Activated CD8-positive, alpha-beta memory T cell treated with anti-CD3 and anti-CD28 coated beads, Interleukin-2, amount 50 U/mL, for 1 hour (primary cell): ENCODE data around the gene HSF2BP.
"Not testable (repeated sequence)": the region's sequence is repeated elsewhere in the genome, so short reads cannot be mapped to it uniquely, and the experiment has no call there.

Experiments used
- DNase-seq: peaks from one replicate; pipeline ENCODE4 v3.0.0-alpha.2; 2020; ENCODE audit errors: extremely low read depth

HSF2BP gene

DNA sequence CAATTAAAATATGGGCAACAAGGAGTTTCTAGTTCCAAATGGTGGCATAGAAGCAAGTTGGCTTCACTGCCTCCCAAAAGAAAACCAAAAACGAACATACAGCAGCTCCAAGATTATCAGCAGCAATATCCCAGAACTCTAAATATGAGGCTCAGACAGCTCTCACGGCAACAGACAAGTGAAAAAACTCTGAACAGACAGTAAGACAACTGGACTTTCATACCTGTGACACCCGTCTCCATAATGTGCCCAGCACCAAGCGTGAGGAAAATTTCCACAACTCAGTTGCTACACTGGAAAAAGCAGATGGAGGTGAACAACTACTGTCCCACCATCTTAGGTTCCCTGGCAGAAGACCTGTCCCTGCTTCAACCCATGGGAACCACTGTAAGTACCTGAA lies 39.9 kb downstream of the HSF2BP start:
- DNase-seq, result no peak

DNA sequence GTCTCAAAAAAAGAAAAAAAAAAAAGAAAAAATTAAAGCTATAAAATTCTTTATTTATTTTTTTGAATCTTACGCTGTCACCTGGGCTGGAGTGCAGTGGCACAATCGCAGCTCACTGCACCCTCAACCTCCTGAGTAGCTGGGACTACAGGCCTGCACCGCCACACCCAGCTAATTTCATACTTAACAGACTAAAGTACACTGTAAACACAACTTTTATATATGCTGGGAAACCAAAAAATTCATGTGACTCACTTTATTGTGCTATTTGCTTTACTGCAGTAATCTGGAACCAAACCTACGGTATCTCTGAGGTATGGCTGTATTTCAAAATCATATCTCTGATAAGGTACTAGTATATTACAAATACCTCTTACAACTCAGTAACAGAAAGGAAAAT lies 40.3 kb downstream of the HSF2BP start:
- no peak for DNase-seq

DNA sequence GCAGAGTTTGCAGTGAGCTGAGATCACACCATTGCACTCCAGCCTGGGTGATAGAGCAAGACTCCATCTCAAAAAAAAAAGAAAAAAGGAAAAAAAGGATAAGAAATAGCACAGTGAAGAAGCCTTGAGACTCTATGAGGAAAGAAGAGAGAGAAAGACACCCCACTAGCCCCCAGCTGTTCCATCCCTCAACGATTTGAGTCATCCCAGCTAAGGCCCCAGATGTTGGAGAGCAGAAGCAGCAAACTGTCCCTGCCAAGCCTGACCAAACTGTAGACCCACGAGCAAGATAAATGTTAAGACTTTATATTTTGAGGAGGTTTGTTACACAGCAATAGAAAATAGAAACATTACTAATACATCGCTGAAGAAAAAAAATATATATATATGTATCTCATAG lies 42.4 kb downstream of the HSF2BP start:
- DNase-seq, result not testable (repeated sequence)

DNA sequence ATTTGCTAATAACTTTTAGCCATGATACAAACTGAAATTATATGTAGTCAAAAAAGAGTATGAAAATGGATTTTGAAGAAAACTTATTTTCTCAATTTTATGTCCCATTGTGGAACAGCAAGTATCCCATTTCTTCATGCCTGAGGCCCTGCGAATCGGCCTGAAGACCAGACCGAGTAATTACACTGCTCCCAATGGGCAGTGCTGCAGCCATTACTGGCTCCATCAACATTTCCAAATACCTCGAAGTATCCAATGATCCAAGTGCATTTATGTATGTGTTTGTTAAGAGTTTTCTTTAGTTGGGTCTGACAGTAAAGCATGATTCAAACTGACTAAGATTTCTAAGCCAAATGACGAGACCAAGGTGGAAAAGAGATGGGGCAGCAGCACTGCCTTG lies 44.4 kb downstream of the HSF2BP start:
- no peak for DNase-seq

DNA sequence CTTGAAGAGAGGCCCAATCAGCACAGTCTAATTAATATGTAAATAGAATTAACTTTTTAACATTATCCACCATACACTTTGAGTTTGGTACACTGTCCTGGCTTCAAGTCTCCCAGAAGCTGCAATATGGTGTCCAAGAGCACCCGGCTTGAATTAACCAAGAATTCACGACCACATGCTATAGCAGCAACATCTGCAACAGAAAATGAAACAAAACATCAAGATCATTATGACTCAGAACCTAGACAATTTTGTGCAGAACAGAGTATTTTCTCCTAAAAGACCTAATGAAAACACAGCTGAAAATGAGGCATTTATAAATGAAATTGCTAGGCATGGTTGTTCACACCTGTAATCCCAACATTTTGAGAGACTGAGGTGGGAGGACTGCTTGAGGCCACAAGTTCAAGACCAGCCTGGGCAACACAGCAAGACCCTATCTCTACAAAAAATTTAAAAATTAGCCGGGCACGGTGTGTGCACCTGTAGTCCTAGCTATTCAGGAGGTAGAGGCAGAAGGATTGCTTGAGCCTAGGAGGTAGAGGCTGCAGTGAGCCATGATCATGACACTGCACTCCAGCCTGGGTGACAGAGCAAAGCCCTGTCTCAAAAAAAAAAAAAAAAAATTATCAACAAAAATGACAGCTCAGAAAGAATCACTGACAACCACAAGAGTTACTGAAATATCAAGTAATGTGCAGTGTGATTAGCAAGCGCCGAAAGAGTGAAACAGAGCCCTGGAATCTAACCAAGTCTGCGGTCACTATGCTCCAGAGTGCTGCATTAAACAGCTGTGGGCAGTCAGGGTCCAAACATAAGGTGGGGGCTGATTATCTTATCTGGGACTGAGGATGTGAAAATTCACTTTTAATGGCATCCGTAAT lies 45.3 kb downstream of the HSF2BP start:
- DNase-seq, result no peak

DNA sequence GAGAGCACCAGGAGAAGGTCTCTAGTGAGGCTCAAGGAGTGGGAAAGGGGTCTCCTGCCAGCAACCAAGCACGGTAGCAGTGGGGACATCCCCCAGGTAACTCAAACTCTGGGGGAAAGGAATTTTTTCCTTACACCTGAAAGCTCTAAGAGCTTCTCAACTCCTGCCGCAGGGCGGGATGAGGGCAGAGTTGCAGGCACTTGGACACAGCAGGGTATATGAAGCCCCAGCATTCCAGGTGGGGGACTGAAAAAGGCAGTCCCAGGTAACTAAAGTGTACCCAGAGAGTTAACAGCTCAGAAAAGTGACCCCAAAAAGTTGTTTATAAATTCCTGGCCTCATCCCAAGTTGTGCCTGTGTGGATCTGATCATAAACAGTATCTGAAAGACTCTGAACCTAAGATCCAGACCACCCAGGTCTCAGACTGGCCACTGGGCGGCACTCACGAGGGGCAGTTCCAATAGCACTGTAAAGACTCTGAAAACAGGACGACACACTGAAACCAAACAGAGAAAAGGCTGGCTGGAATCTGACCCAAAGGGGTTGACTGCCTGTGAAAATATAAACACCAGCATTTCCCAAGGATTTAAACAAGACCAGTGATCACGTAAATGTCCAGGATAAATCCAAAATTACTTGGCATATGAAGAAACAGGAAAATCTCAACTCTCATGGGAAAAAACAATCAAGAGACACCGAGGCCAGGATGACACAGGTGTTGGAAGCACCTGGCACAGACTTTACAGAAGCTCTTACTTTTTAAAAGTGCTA lies 47.5 kb downstream of the HSF2BP start:
- DNase-seq, result no peak

DNA sequence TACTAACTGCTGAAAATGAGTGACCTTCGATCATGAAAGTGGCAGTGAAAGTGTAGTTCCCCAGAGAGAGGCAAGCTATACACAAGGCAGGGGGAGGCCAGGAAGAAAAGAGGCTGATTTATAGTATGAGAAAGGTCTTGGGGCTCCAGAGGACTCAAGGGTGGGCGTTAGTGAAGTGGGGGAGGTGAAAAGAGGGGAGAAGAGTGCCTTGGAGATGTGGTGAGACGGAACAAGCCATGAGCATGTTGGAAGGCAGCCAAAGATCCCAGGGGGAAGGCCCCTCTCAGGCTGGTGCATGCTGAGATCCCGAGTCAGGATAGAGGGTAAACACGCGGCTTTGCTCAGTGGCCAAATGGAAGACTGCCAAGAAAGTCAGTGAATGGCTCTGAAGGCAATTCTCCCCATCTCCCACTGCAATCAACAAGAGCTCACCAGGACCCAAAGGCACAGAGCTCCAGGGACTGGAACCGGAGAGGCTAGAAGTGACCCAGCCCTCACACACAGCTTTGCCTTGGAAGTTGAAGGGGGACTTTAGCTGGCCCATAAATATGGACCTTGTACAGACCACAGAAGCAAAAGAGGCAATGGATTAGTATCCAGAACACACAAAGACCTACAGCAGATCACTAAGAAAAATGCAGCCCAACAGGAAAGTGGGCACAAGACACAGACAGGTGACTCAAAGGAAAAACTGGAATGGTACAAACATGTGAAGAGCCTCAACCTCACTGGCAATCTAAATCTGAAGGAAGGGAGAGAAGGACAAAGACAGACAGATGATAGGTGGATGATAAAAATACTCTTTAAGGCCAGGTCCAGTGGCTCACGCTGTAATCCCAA lies 49.6 kb downstream of the HSF2BP start:
- no peak for DNase-seq

DNA sequence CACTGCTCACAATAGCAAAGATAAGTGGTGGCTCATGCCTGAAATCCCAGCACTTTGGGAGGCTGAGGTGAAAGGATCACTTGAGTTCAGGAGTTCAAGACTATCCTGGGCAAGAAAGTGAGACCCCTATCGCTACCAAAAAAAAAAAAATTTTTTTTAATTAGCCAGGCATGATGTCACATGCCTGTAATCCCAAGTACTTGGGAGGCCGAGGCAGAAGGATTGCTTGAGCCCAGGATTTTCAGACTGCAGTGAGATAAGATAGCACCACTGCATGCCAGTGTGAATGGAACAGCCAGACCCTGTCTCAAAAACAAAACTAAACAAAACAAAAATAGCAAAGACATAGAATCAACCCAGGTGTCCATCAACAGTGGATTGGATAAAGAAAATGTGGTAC lies 50.6 kb downstream of the HSF2BP start:
- DNase-seq, result no peak

DNA sequence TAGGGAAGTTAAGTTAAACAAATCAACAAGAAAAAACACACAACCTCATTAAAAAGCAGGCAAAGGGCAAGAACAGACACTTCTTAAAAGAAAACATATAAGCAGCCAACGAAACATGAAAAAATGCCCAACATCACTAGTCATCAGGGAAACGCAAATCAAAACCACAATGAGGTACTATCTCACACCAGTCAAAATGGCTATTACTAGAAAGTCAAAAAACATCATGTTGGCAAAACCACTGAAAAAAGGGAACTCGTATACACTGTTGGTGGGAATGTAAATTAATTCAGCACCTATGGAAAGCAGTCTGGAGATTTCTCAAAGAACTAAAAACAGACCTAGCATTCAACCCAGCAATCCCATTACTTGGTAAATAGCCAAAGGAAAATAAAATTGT lies 51.1 kb downstream of the HSF2BP start:
- DNase-seq, result no peak

DNA sequence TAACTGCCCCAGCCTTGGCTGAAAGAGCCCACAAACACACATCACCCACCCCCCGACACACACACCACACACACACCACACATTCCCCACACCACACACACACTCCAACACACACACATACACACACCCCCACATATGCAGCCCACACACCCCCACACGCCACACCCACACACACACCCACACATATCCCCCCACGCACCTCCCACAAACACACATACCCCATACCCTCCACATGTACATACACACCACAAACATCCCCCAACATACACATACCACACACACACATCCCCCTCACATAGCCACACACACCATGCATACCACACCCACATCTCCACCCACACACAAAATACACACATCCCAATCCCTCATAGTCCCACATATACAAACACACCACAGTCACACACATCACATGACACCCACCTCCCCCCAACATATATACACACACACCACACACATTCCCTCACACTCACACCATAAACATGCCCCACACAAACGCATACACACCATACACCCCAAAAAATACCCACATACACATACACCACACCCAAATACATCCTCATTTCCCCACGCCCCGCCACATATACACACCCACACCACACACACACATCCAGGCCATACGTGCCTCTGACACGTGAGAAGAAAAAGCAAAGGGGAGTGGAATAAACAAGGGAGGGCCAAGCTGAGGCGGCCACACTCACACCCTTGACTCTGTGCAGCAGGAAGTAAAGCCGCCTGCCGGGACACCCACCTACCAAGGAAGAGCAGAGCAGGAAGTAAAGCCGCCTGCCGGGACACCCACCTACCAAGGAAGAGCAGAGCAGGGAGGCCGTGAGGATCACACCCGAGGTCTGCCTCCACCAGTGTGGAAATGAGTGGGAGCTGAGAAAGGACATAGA lies 53.7 kb downstream of the HSF2BP start:
- no peak for DNase-seq

DNA sequence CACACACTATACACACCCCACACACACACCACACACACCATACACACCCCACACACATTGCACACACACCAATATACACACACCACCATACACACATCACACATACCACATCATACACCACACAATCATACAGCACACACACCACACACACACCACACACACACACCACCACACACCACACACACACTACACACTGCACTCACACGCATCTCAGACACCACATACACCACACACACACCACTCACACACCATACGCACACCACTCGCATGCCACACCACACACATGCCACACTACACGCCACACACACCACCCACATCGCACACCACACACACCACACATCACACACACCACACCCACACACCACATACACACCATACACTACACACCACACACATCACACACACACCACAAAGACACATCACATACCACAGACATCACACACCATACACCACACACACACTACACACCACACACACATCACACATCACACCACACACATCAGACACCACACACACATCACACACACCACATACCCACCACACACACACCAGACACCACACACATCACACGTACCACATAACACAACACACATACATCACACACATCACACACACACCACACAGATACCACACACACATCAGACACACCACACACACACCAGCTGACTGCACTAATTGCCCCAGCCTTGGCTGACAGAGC lies 54.6 kb downstream of the HSF2BP start:
- DNase-seq, result no peak

DNA sequence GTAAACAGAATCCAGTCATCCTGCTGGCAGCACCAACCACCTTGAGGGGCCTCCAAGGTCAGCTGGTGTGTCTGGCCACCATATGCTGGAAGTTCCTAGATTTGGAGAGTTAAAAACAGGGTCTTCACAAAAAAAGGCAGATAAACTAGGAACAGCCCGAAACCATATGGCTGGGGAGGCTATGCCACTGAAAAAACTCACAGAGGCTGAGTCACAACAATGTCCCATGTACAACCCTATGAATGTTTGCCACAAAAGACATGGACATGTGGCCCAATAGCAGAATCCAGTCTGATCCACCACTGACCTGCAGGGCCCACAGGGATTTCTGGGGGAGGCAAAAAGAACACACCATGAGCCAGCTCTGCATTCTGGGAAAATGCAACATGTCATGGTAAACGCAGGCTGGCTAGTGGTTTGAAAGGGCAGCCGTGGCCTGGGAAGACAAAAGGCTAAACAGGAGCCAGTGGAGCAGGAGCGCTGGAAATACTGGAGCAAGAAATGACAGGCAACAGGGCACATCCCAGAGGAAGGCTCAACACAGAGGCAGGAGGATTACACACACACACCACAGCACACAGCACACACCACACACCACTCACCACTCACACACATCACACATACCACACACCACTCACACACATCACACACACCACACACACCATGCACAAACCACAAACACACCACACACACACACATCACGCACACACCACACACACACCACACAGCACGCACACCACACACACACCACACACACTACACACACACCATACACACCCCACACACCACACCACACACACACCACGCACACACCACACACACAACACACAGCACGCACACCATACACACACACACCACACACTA lies 55.4 kb downstream of the HSF2BP start:
- no peak for DNase-seq

DNA sequence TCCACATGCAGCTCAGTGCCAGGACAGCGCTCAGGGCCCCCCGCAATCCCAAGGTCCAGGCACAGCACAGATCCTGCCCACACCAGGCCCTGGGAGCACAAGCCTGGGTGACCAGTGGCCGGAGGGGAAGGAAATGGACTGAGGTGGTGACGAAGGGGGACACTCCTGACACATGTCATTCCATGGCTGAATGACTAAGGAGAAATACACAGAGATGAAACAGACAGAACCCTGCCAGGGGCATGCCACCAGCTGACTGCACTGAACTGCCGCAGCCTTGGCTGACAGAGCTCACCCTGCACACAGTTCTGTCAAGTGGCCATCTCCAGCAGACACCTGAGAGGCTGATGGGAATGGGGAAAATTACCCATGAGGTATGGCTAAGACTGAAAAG lies 56.1 kb downstream of the HSF2BP start:
- DNase-seq, result no peak

DNA sequence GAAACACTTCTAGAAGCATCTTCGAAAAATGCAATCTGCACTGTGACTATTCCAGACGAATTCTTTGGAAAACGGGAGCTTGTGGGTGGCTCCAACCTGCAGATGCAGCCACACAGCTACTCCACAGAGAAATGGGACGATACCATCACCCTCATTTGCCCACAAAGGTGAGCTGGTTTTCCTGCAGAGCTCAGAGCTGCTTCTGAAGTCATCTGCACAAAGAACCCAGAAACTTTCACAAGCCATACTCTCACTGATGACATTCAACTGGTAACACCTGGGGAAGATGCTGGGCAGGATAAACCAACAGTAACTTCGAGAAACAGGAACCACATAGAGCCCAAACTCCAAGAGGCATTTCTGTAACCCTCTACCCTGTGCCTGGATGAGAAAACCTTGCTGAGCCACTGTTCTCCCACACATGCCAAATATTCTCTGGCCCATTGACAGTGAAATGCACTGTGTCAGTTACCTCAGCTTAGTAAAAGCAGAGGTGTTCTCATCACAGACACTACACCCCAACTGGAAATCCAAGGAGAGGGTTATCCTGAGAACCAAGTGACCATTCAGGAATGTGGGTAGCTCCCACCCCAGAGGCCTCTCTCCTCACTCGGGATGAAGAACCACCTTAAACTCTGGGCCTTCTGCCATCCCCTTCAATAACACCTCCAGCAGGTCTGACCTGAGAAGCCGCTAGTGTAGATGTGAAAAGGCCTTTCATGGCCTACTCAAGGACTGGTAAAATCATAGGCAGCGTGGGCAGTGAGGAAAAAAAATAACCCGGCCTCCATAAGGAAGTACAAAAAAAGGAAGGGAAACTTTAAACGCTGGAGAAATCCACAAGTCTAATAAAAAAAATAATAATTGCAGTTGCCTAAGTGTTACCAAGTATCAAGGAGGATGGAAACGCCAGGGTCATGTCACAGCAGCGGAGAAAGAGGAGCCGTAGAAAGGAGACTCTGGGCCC lies 56.7 kb downstream of the HSF2BP start:
- no peak for DNase-seq

DNA sequence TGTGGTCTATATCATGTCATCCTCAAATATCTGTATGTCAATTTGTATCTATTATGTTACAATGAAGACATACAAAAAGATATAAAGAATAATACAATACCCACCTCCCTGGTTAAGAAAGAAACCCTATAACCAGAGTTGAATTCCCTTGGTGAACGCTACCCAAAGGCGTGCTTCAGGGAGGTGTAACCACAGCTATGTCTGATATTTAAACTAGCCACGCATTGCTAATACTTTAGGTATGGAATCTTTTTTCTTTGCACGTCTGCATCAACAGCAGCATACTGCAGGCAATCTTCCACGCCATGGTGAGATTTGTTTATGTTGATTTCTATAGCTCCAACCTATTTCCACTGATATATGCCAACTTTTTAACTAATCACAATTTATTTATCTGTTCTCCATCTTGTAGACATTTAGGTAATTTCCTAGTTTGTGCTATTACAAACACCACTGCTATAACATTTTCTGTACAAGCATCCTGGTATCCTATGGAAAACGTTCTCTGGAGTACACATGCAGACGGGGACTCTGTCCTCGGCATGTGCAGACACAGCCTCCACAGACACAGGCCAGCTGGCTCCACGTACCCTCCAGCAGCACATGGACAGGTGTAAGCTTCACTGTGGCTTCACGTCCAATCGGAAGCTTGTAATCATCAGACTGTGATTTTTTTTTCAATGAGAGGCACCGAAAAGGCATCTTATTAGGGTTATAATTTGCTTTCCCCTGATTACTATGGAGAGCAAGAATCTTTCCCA lies 58.5 kb downstream of the HSF2BP start:
- DNase-seq, result no peak

DNA sequence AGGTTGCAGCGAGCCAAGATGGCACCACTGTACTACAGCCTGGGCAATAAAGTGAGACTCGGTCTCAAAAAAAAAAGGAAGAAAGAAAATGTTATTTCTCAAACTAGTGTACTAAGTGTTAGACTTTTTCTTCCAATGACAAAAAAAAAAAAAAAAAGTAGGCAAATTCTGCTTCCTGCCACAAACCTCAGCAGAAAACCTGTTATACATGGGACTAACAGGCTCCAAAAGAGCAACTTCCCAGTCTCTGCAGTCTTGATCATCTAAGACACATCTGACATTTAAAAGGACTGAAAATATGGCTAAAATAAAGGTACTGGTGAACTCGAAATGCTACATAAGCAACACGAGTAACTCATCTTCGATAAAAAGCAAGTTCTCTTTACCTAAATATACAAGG lies 59.6 kb downstream of the HSF2BP start:
- no peak for DNase-seq

DNA sequence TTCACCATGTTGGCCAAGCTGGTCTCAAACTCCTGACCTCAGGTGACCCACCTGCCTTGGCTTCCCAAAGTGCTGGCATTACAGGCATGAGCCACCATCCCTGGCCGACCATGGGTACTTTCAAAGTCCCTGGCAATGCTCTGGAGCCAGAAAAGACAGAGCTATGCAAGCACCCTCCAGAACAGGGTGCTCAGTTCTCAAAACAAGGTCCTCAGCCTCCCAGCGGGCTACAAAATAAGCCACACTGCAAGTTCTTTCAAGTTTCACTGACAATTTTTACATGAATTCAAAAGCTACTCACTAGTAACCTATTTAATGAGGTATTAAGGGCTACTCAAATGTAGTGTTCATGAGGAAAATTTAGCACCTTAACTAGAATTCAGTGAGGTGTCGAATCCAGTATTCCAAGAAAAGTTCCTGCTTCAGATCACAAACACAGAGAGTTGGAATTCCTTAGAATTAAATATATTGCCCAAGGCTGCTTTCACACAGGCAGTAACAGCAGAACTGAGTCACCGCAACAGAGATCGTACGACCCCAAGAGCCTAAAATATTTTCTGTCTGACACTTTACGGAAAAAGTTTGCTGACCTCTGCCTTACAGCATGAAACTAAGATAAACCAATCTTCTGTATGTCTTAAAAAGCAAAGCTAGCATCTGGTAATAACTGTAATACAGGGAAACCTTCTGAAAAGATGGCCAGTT lies 60.7 kb downstream of the HSF2BP start:
- no peak for DNase-seq
